KG1 (cell line): ENCODE results near the gene CCDC43.

Experiments used
- DNase-seq: peaks from one replicate; lab custom pipeline; 2025; lab: John Stamatoyannopoulos, UW

CCDC43 gene

DNA sequence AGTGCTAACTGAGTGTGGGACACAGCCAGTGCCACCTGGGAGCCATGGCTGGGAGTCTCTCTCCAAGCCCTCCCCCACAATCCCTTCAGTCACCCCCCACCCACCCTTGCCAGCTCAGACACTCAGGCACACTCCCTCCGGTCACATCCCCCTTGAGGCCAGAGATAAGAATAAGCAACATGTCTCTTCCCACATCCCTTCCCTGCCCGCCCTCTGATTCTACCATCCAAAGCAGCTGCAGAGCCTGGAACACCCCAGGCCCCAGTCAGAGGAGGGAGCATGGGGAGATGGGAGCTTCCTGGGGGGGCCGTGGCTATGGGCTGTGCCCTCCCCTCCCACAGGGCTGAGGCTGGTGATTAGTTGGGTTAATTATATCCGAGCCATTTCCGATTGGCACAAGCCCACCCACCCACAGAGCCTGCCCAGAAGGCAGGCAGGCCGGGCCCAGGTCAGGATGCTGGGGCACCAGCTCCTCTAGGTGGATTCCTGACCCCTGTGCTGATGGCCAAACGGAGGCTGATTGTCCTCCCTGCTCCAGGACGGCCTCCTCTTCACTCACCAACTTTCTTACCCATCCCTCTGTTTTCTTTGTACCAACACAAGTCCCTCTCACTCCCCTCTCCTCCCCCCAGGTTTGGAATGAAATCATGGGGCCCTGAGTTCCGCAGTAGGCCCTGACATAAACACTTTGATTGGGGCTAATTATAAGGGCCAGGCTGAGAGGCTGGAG lies 61.9 kb downstream of the CCDC43 start:
- DNase-seq: no peak
